GM12874 (cell line): ENCODE data around the gene CHCHD6.

Experiments used
- CTCF ChIP-seq: IDR thresholded peaks from 2 replicates; pipeline ENCODE4 v1.5.1; 2011; ENCODE audit warnings: low read depth, mild to moderate bottlenecking, control low read depth, low read length, moderate library complexity; ENCODE audit not compliant: insufficient read depth

Gene CHCHD6

GRCh38 chr3:126765187-126766069, 61.4 kb downstream of the CHCHD6 start:
- no peak for TF ChIP-seq CTCF

GRCh38 chr3:126766653-126767052, 62.6 kb downstream of the CHCHD6 start:
- TF ChIP-seq CTCF, result no peak

GRCh38 chr3:126768903-126769302, 64.9 kb downstream of the CHCHD6 start:
- no peak for TF ChIP-seq CTCF

- no peak for TF ChIP-seq CTCF
Measured at GRCh38 chr3:126770096-126770495, 66.1 kb downstream of the CHCHD6 start.

GRCh38 chr3:126773167-126773566, 69.1 kb downstream of the CHCHD6 start:
- TF ChIP-seq CTCF, result no peak

- no peak for TF ChIP-seq CTCF
Measured at GRCh38 chr3:126773783-126774182, 69.7 kb downstream of the CHCHD6 start.

GRCh38 chr3:126777366-126777765, 73.3 kb downstream of the CHCHD6 start:
- TF ChIP-seq CTCF, result no peak
